HG03354 (cell line): ENCODE results near the gene N4BP3.
A peak's percentile ranks its signal among the peaks of the same experiment; 100 is the strongest.
"Not testable (repeated sequence)": the region's sequence is repeated elsewhere in the genome, so short reads cannot be mapped to it uniquely, and the experiment has no call there.

Experiments
- ATAC-seq: cut with Tn5 transposase; IDR thresholded peaks from one replicate; pipeline ENCODE4 v1.9.1; 2021; ENCODE audit warnings: mild to moderate bottlenecking; ENCODE audit not compliant: unreplicated experiment, poor library complexity, severe bottlenecking

N4BP3 gene

DNA sequence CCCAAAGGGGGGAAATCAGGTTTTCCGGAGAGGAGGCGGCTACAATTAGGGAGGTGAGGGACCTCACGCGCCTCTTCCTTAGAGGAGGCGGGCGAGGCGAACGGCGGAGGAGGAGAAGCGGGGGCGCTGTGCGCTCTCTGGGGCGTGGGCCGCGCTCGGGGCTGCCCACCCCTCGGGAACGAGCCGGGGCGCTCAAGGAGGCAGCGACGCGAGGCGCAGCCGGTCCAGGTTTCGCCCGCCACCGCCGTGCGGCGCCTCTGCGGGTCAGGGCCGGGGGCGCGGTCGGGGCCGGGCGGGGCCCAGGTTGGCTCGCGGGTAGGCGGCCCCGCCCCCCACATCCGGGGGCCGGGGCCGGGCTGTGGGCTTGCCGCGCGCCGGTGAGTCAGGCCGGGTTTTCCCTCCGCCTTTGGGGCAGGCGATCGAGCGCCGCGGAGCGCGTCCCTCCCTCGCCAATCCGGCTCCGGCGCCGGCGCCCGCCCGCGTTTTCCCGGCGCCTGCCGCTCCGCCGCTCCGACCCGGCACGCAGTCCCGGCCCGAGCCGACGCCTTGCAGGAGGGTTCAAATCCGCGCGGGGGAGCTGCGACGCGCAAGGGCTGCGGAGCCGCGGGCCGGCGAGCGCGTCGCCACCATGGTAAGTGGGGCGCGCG is at the start of gene N4BP3:
Gene N4BP3 (plus strand): TSS at position 392 of the 647 bp plus-strand sequence. CDS start 6,052 bp downstream, outside the sequence.
- ATAC-seq, result peak; percentile 68

GRCh38 chr5:178067755-178068154 is 45.6 kb upstream of the N4BP3 start:
- no peak for ATAC-seq

DNA sequence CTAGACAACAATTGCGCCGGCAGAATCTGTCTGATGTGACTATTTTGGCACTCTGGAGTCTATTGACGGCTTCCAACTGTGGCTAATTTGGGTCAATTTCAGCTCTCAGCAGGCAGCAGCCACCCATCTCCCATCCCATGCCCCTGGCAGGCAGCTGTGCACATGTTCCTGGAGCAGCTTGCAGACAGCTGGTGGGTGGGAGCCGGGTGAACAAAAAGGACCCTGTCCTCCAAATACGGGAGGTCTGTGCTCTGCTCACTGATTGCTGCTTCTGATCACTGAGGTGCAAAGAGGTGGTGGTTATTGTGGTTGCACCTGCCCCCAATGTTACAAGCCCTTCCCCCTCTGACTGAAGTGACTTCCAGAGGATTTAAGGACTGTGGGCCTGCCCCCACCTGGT is 45.0 kb upstream of the N4BP3 start:
- peak; percentile 50 for ATAC-seq

DNA sequence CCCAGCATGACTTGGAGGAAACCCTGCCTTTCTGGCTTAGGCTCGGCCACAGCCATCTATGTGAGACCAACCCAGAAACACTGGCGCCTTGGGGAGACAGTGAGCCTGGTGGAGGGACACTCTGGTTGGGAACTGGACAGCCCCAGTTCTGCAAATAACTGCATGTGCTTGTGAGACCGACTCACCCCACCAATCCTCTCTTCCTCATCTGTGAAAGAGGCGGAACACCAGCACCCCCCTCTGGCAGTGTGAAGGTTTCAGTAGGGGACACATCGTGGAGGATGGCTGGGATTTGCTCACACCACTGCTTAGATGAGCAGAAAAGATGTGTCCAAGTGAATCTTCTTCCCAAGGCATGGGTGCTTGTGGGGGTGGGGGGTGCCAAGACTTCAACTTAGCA is 43.4 kb upstream of the N4BP3 start:
- ATAC-seq, result no peak

GRCh38 chr5:178071108-178071507 is 42.2 kb upstream of the N4BP3 start:
- ATAC-seq, result no peak

GRCh38 chr5:178072749-178073148 is 40.6 kb upstream of the N4BP3 start:
- no peak for ATAC-seq

DNA sequence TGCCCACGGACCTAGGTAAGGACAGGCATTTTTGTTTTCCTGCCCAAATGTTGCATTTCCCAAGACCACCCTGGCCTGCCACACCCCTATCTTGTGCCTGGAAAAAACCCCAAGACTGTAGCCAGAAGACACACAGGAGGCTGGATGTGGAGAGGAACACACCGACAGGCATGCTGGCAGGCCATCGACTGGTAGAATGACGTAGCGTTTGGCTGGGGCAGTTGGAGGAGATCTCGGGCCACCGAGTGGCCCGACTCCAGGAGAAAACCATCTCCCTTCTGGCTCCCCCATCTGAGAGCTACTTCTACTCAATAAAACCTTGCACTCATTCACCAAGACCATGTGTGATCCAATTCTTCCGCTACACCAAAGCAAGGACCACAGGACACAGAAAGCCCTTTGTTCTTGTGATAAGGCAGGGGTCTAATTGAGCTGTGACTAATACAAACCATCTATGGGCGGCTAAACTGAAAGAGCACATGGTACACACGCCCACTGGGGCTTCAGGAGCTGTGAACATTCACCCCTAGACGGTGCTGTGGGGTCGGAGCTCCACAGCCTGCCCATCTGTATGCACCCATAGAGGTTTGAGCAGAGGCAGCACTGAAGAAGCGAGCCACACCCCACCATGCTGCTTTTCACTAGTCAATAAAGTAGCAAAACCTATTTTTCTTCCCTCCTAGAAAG is 38.9 kb upstream of the N4BP3 start:
- ATAC-seq, result peak; percentile 81

DNA sequence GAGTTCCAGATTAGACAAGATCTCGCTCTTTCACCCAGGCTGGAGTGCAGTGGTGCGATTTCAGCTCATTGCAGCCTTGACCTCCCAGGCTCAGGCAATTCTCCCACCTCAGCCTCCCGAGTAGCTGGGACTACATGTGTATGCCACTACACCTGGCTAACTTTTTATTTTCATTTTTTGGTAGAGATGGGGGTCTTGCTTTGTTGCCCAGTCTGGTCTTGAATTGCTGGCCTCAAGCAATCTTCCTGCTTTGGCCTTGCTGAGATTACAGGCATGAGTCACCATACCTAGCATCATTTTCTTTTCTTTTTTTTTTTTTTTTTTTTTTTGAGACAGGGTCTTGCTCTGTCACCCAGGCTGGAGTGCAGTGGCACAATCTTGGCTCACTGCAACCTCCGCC is 36.4 kb upstream of the N4BP3 start:
- not testable (repeated sequence) for ATAC-seq

GRCh38 chr5:178077751-178078150 is 35.6 kb upstream of the N4BP3 start:
- no peak for ATAC-seq

DNA sequence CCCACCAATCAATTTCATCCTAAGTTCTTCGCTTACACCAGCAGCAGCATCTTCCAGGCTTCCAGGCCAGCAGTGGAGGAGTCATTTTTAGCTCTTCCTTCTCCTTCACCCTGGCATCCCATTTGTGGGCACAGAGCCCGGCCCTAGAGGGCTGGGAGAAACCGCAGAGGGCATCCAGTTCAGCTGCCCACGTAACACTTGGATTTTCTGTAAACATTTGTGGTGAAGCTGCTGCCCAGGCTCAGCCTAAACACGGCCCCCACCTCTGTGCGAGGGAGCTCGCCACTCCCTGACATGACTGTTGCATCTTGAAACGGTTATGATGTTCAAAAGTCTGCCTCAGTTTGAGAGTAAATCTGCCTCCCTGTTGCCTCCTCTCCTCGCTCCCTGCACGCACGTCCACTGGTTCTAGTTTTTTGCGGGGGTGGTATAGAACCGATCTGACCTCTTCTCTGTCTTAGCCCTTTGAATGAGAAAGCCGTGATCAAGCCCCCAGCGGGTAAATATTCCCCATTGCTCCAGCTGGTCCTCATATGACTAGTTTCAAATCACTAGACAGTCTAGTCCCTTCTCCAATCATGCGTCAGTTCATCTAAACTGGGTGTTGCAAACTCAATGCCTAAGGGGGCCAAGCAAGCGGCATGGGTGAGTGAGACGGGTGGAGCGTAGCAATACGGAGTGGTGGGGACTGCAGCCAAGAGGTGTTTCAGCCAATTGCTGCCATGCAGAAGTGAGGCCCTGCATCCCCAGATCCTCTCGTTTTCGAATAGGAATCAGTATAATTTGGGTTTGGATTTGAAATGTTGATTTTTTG is 34.9 kb upstream of the N4BP3 start:
- ATAC-seq, result no peak

DNA sequence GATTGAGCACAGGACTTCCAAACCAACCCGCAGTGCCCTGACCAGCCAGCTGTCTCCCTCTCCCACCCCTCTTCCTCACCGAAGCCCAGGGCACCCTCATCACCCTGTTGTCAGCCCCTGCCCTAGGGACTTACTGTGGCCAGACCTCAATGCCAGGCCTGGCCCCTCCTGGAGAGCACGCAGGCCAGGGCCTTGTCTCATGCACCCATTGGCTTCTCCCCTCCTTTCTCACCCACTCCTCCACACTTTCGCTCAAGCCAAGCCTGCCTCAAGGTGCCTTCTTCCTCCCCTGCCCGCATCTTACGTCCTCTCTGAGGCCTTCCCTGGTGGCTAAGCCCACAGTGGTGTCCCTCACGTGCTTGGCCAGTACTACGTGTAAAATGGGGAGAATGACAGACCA is 33.3 kb upstream of the N4BP3 start:
- ATAC-seq, result no peak

DNA sequence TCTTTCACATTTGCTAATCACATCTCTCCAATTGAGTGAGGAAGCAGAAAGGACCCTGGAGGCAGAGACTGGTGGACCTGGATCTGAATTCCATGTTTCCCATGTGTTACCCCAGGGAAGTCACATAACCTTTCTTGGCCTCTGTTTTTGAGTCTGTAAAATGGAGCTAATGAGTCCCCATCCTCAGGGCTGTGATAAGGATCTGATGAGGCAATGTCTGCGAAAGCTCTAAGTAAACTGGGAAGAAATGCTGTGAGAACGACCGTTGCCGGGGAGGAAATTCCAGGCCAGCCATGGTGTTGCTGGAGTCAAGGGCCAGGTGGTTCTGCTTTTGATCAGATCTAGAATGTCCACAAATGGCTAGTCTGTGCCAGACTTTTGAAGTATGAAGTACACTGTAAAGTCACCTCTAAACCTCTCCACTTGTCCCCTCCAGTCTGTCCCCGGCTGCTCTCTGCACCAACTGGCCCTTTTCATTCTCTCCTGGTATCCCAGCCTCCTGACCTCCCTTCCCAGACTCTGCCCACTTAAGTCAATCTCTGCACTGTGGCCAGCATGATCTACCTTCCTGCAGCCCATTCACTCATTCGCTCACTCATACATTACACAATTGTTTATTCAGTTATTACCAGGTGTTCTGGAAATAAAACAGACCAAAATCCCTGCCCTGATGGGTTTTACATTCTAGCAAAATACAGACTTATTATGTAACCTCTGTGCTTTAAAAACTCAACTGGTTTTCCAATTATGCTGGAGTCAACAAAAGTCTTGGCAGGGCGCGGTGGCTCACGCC is 32.5 kb upstream of the N4BP3 start:
- ATAC-seq, result no peak

- no peak for ATAC-seq
Observed at GRCh38 chr5:178081571-178082243, 31.6 kb upstream of the N4BP3 start.

DNA sequence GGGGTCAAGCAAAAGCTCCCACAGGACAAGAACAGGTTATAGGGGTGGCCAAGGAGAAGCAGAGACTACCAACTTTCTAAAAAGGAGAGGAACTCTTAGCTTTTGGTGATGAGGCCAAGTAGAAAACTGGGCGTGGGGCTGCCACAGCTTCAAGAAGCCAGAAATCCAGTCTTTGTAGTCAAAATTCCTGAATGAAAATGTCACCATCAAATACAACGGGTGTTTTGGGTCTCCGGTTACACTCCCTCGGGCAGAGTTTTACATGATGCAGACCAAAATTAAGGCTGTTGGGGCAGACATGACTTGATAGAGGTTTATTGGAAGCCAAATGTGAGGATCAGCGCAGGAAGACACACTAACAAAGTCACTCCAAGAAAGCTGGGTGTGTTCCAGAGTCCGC is 29.4 kb upstream of the N4BP3 start:
- ATAC-seq, result no peak

- no peak for ATAC-seq
Observed at GRCh38 chr5:178085316-178085715, 28.0 kb upstream of the N4BP3 start.

- no peak for ATAC-seq
Observed at GRCh38 chr5:178086266-178086665, 27.1 kb upstream of the N4BP3 start.

GRCh38 chr5:178087199-178087598 is 26.1 kb upstream of the N4BP3 start:
- ATAC-seq, result not testable (repeated sequence)

- no peak for ATAC-seq
Observed at GRCh38 chr5:178090856-178091255, 22.5 kb upstream of the N4BP3 start.

GRCh38 chr5:178093134-178093533 is 20.2 kb upstream of the N4BP3 start:
- no peak for ATAC-seq
